Large intestine (tissue), 3 donors: Measurements from ENCODE around the gene ZMYM4. TPM values are rescaled to one million over a fixed set of nuclear protein-coding genes. Genes with fewer than 3 reads are reported as not detected.

Source experiments
- DNase-seq, 2 donors: peaks; one replicate each; pipeline versions ENCODE4 v3.0.0 to v3.0.0-alpha.2; 2013
- H3K27ac ChIP-seq: one replicate; pipeline ENCODE4 v1.5.1; 2013; ENCODE audit warnings: low read length
- H3K27me3 ChIP-seq: 2 replicates; pipeline ENCODE4 v1.6.1; 2013; ENCODE audit warnings: low read length; ENCODE audit not compliant: control insufficient read depth, insufficient read depth
- H3K36me3 ChIP-seq: 2 replicates; pipeline ENCODE4 v1.6.1; 2013; ENCODE audit warnings: low read length; ENCODE audit not compliant: control insufficient read depth, insufficient read depth
- H3K4me1 ChIP-seq: one replicate; pipeline ENCODE4 v1.6.1; 2013; ENCODE audit warnings: low read length; ENCODE audit not compliant: control insufficient read depth, insufficient read depth
- H3K4me3 ChIP-seq: one replicate; pipeline ENCODE4 v1.5.1; 2013; ENCODE audit warnings: low read length
- H3K9me3 ChIP-seq: one replicate; pipeline ENCODE4 v1.6.1; 2013; ENCODE audit warnings: mild to moderate bottlenecking, low read depth, low read length, moderate library complexity; ENCODE audit not compliant: control insufficient read depth
- WGBS: methylation state at CpG from one replicate; pipeline ENCODE4 v1.1.5; 2013; ENCODE audit warnings: low lambda C conversion rate; ENCODE audit not compliant: insufficient coverage; 5-methylcytosine and 5-hydroxymethylcytosine counted together
- polyA plus RNA-seq: library from polyadenylated mRNA; unstranded; fragments of 120-200 nt; gene quantifications from one replicate; pipeline ENCODE4 v1.2.1, GENCODE V29; 2013

The ZMYM4 gene
- polyA plus RNA-seq, 1 donor, result 33.4 TPM

- Histone ChIP-seq H3K9me3 (no peaks in the 10 kb centered on the region), H3K36me3 (peaks cover 53% of the 10 kb centered on the region), H3K27ac (no peak overlapping the region), H3K27me3 (no peaks in the 10 kb centered on the region), H3K4me3 (no peak overlapping the region), H3K4me1 (no peaks in the 10 kb centered on the region)
- DNase-seq, result no peak
- WGBS, result no CpG with 5 or more reads among the region's 3 CpGs
Observed at GRCh38 chr1:35398739-35399138, 130.2 kb downstream of the ZMYM4 start.

DNA sequence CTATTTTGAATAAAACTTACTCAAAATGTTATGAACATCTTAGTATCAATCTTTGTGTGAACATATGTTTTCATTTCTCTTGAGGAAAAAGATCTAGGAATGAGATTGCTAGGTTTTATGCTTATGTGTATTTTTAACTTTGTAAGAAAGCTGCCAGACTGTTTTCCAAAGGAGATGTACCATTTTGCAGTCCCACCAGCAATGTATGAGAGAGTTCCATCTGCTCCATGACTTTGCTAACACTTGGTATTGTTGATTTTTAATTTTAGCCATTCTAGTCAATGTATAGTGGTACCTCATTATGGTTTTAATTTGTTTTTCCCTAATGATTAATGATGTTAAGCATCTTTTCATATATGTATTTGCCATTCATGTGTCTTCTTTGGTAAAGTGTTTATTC is 132.5 kb downstream of the ZMYM4 start:
- peaks cover 43% of the 10 kb centered on the region for H3K36me3 ChIP-seq

GRCh38 chr1:35406103-35406502 is 137.6 kb downstream of the ZMYM4 start:
- Histone ChIP-seq H3K9me3 (no peaks in the 10 kb centered on the region), H3K27me3 (no peaks in the 10 kb centered on the region), H3K27ac (no peak overlapping the region), H3K4me1 (no peaks in the 10 kb centered on the region), H3K4me3 (no peak overlapping the region), H3K36me3 (peaks cover 45% of the 10 kb centered on the region)
- DNase-seq, result no peak

More for the DNA sequence above, 132.5 kb downstream of the ZMYM4 start:
- Histone ChIP-seq H3K27me3 (no peaks in the 10 kb centered on the region), H3K9me3 (no peaks in the 10 kb centered on the region), H3K27ac (no peak overlapping the region), H3K4me1 (no peaks in the 10 kb centered on the region), H3K4me3 (no peak overlapping the region)
- DNase-seq, result no peak

DNA sequence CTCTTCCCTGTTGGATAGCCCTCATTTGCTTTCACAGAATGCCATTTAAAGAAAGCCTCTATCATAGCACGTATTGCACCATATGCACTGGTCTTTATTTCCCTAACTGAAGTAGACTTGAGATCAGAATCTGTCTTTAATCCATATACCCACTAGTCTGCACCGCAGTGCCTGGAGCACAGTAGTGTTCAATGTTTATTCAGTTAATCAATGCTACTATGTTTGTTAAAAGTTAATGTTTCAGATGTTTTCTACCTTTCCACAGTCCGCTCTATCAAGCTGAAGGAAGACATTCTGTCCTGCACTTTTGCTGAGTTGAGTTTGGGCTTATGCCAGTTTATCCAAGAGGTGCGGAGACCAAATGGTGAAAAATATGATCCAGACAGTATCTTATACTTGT is 139.2 kb downstream of the ZMYM4 start:
- H3K27ac ChIP-seq, result no peak overlapping the region
- WGBS, result 83% methylated on average over 2 of the region's 4 CpGs
- no peak overlapping the region for H3K4me3 ChIP-seq
- H3K4me1 ChIP-seq, result no peaks in the 10 kb centered on the region
- H3K9me3 ChIP-seq, result no peaks in the 10 kb centered on the region
- H3K36me3 ChIP-seq, result peaks cover 44% of the 10 kb centered on the region
- no peak for DNase-seq
- H3K27me3 ChIP-seq, result no peaks in the 10 kb centered on the region

DNA sequence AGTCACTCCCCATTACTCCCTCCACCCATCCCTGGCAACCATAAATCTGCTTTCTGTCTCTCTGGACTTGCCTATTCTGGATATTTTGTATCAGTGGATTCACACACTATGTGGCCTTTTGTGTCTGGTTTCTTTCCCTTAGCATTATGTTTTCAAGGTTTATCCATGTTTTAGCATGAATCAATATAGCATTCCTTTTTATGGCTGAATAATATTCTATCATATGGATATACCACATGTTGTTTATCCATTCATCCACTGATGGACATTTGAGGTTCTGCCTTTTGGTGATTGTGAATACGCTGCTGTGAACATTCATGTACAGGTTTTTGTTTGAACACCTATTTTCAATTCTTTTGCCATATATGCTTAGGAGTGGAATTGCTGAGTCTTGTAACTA is 140.4 kb downstream of the ZMYM4 start:
- Histone ChIP-seq H3K36me3 (peaks cover 43% of the 10 kb centered on the region), H3K4me1 (no peaks in the 10 kb centered on the region), H3K27me3 (no peaks in the 10 kb centered on the region), H3K9me3 (no peaks in the 10 kb centered on the region), H3K27ac (no peak overlapping the region), H3K4me3 (no peak overlapping the region)
- no peak for DNase-seq
- 100% methylated on average over 1 of the region's 1 CpG for WGBS

DNA sequence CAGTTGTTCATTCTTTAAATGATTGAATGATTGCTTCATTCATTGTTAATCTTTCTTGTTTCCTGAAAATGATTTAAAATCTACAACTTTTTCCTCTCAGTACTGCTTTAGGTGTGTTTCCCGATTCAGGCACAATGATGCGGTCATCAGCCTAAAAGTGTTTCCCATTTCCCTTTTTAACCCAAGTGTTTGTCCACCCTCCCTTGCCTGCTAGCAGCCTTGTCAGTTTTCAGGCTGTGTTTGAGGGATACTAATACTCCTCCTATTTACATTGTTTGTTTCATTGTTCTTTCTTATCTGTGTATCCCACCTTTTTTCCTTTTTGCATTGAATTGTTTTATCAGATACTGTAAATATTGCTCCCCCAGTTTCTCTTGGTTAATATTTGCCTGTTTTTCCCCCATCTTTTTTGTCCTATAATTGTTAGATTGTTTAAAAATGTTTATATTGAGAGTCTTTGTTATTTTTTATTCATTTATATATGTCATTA is 157.6 kb downstream of the ZMYM4 start:
- peaks cover 9% of the 10 kb centered on the region for H3K36me3 ChIP-seq
- no peak overlapping the region for H3K4me3 ChIP-seq
- WGBS, result 86% methylated on average over 2 of the region's 2 CpGs
- no peaks in the 10 kb centered on the region for H3K9me3 ChIP-seq
- H3K4me1 ChIP-seq, result no peaks in the 10 kb centered on the region
- no peak for DNase-seq
- H3K27me3 ChIP-seq, result no peaks in the 10 kb centered on the region
- H3K27ac ChIP-seq, result no peak overlapping the region

DNA sequence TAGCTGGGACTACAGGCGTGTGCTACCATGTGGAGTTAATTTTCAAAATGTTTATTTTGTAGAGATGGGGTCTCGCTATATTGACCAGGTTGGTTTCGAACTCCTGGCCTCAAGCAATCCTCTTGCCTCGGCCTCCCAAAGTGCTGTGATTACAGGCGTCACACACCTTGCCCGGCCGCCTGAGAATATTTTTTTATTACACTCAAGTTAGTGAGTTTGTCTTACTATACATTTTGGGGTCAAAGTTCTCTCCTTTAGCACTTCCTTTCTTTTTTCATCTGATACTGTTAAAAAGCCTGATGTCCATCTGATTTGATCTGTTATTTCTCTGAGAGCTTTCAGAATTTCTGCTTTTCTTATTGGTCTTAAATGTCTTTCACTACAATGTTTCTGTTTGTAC is 159.9 kb downstream of the ZMYM4 start:
- no peaks in the 10 kb centered on the region for H3K27me3 ChIP-seq
- H3K36me3 ChIP-seq, result peaks cover 20% of the 10 kb centered on the region
- peak; percentile 12 to 32 for DNase-seq
- 6% methylated on average over 3 of the region's 7 CpGs for WGBS
- no peak overlapping the region for H3K27ac ChIP-seq
- no peaks in the 10 kb centered on the region for H3K4me1 ChIP-seq
- no peaks in the 10 kb centered on the region for H3K9me3 ChIP-seq
- H3K4me3 ChIP-seq, result no peak overlapping the region

DNA sequence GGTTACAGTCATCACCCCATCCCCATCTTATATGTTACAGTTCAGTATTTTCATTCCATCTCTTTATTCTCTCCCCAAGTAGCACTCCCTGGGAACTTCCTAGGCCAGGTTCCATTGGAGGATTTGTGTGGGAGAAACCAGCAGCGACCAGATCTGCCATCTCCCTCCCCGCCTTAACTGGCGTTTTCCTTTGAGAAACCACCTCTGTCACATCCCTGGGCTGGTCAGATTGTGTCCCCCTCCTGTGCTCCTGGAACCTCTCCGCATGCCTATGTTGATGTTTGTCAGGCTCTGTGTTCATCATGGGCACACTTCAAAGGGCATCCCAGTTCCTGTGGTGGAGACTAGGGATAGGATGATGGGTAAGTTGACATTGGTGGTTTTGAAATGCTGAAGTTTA is 162.3 kb downstream of the ZMYM4 start:
- Histone ChIP-seq H3K36me3 (peaks cover 38% of the 10 kb centered on the region), H3K27me3 (no peaks in the 10 kb centered on the region), H3K27ac (no peak overlapping the region), H3K4me3 (no peak overlapping the region), H3K9me3 (no peaks in the 10 kb centered on the region), H3K4me1 (no peaks in the 10 kb centered on the region)
- no CpG with 5 or more reads among the region's 4 CpGs for WGBS
- DNase-seq, result no peak

GRCh38 chr1:35431173-35431599 is 162.7 kb downstream of the ZMYM4 start:
- no peak for DNase-seq
- no peak overlapping the region for H3K27ac ChIP-seq
- peaks cover 42% of the 10 kb centered on the region for H3K36me3 ChIP-seq

DNA sequence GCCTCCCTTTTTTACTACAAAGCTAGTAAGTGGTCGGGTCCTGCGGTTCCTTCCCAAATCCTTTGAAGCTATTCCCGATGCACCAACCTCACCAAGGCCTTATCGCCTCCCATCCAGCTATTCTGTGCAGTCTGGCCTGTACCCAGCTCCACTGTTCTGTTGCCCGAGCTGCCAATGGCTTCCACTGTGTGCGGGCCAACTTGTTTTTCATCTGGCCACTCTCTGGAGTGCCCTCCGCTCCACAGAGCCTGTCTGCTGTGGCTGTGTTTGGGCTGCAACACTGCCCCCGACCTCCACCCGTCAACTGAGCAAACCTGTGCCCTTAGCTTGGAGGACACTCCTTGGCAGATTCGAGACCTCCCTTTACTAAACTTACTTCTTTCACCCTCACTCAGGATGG is 163.7 kb downstream of the ZMYM4 start:
- no peak for DNase-seq
- Histone ChIP-seq H3K27ac (no peak overlapping the region), H3K36me3 (peaks cover 48% of the 10 kb centered on the region), H3K4me3 (no peak overlapping the region), H3K9me3 (no peaks in the 10 kb centered on the region), H3K4me1 (no peaks in the 10 kb centered on the region), H3K27me3 (no peaks in the 10 kb centered on the region)
- no CpG with 5 or more reads among the region's 10 CpGs for WGBS

More at GRCh38 chr1:35431173-35431599, 162.7 kb downstream of the ZMYM4 start:
- Histone ChIP-seq H3K9me3 (no peaks in the 10 kb centered on the region), H3K4me3 (no peak overlapping the region), H3K27me3 (no peaks in the 10 kb centered on the region), H3K4me1 (no peaks in the 10 kb centered on the region)
- WGBS, result 100% methylated on average over 2 of the region's 7 CpGs

DNA sequence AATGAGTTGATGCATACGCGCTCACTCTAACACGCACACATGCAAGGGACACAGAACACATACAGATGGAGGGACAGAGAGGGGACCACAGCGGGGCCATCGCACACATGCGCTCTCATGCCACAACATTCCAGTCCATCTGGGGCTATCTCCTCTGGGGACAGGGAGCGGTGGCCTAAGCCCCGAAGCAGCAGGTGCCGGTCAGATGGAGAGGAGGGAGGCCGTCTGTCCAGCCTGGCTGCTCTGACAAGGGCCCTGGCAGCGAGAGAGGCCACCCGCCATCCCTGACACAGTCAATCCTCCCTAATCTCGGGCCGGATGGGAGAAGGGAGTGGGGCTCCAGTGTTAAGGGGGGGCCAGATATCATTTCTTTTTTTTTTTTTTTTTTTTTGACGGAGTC is 165.2 kb downstream of the ZMYM4 start:
- 100% methylated on average over 2 of the region's 15 CpGs for WGBS

More for the DNA sequence above, 165.2 kb downstream of the ZMYM4 start:
- Histone ChIP-seq H3K9me3 (no peaks in the 10 kb centered on the region), H3K27ac (no peak overlapping the region), H3K4me3 (no peak overlapping the region), H3K36me3 (peaks cover 61% of the 10 kb centered on the region), H3K27me3 (no peaks in the 10 kb centered on the region), H3K4me1 (no peaks in the 10 kb centered on the region)
- no peak for DNase-seq
